ENCODE data around the gene ZDHHC15. TPM values are rescaled to one million over a fixed set of nuclear protein-coding genes. Genes with fewer than 3 reads are reported as not detected.

ZDHHC15 gene
- total and polyA plus RNA-seq, 10 of the 15 experiments (the other 5 are each of a cell fraction or from before 2014, with no cell fraction given): 0.02 to 0.17 (median 0.10) TPM; not detected in 1

Other genes with a start within 250 kb of the ZDHHC15 start
- gene UPRT, start 249.0 kb downstream of the ZDHHC15 start, total RNA-seq (2014; rRNA removed): 10.8 and 12.0 TPM in 2 replicates
- 11.9 and 13.1 TPM in 2 replicates for gene UPRT, start 249.0 kb downstream of the ZDHHC15 start, total RNA-seq (2014; rRNA removed; fragmentation: Illumina TruSeq; extraction: Trizol)
- 10.0 and 11.4 TPM in 2 replicates for gene UPRT, start 249.0 kb downstream of the ZDHHC15 start, total RNA-seq (2021)
- gene UPRT, start 249.0 kb downstream of the ZDHHC15 start, polyA plus RNA-seq (2011; rRNA removed): 18.3 and 40.7 TPM in 2 replicates
- gene UPRT, start 249.0 kb downstream of the ZDHHC15 start, polyA plus RNA-seq (2014; fragmentation: Illumina TruSeq; extraction: Trizol): 10.5 and 13.7 TPM in 2 replicates
- 1 to 10 TPM; 7.0 to 7.8 TPM for gene UPRT, start 249.0 kb downstream of the ZDHHC15 start, polyA plus RNA-seq (2014; fragmentation: Nextera tagmentation; extraction: Ambion mirVana)
- gene UPRT, start 249.0 kb downstream of the ZDHHC15 start, polyA plus RNA-seq (2014; rRNA removed): 8.6 and 10.6 TPM in 2 replicates
- 10 to 100 TPM; 13.0 to 13.9 TPM for gene UPRT, start 249.0 kb downstream of the ZDHHC15 start, polyA plus RNA-seq (2016; fragmentation: Nextera tagmentation; extraction: Ambion mirVana)